Measurements from ENCODE around the gene COL13A1.

Gene COL13A1

DNA sequence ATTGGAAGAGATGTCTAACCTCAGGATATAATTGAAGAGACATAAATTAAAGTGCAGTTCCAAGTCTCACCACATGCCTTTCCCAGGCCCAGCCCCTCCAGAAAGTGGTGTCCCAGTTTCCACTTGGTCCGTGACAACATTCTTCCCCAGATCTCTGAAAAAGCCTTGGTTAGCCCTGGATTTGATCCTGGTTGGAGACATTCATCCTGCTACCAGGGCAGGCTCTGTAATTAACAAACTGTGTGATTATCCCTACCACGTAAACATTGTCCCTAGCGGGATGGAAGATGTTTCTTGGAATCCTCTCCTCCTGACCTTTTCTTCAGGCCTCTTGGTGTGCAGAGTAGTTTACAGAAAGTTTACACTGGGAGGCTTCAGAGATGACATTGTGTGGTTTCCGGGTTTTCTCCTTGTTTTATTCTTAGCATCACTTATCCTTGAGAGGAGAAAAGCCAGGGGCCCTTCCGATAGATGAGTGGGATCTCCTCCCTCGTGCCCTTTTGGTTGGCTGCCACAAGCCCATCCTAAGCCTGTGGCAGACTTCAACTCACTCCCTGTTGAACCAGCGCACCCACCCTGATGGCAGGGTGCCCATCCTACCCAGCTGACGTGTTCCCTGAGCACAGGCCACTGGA is 83.8 kb downstream of the COL13A1 start:
- DNase-seq (ENCODE audit: low spot score): no peak

DNA sequence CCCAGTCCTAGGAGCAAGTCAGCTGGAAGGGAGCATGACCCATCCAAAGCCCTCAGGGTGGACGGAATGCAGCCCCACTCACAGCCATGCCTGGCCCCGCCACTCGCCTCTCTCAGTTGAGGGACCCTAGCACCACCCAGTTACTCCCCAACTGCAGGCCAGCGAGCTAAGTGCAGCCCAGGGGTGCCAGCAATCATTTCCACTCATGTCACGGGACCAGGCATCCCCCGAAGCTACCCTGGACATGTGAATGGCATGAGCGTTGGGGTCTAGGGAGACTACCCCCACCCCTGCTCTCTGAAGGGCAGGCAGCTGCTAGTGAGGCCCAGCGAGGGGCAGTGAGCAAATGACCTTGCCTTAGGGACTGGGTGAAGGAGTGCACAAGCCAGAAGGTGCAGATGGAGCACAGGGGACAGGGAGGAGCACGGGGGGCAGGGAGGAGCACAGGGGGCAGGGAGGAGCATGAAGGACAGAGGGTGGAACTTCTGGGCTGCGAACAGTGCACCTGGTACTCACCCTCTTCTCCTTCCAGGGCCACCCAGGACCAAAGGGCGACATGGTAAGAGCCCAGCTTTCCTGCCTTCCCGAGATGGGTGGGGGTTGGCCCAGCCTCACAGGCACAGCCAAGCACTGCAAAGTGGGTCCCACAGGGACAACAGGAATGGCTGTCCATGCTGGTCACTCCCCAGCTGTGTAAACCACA is 87.3 kb downstream of the COL13A1 start:
- no peak for DNase-seq (ENCODE audit: low spot score)

DNA sequence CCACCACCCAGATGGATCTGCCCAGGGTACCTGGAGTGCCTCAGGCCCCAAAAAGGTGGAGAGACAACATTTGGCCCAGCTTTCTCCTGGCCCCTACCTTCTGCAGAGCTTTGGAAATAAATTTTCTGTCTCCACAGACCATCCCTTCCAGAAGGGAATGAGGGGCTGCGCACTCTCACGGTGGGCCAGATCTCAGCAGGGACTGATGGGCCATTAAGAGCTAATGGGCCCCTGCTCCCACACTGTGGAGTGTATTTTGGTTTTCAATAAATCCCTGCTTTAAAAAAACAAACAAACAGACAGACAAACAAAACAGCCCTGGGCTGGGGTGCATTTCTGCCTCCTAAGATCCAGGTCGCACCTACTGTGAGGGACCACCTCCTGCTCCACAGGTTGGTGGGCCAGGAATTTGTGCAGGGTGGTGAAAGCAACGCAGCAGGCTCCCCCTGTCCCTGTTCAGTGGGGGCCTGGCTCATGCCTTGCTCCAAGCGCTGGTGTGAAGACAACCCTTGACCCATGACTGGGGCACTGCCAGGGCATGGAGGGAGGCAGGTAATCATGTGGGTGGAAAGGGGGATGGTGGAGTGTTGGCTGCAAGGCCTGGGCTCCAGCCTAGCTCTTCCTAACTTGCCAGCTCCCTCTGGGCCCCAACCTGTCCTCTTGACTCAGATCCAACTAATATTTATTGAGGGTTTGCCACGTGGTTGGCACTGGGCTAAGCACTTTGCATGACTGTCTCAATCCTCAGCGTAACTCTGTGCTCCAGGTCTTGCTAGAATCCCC is 88.5 kb downstream of the COL13A1 start:
- DNase-seq (ENCODE audit: low spot score): no peak

DNA sequence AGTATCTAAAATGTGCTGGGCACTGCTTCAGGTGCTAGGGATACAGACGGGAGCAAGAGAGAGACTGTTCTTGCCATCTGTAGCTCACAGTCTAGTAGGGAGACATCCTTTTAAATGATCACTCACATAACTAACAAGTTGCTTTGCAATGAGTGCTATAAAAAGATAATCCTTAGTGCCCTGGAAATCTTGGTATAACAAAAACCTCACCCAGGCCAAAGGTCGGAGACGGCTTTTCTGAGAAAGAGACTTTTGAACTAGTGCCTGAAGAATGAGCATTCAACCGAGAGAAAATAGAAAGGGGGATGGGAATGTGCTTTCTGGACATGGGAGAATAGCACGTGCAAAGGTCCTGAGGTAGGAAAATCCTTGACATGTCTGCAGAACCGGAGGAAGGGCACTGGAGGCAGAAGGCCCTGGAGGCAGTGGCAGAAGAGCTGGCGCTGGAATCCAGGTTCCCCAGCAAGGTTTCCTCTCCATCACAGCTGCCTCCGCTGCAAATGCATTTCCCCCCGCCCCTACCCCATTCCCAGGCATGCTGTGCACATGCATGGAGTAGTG is 89.4 kb downstream of the COL13A1 start:
- no peak for DNase-seq (ENCODE audit: low spot score)

DNA sequence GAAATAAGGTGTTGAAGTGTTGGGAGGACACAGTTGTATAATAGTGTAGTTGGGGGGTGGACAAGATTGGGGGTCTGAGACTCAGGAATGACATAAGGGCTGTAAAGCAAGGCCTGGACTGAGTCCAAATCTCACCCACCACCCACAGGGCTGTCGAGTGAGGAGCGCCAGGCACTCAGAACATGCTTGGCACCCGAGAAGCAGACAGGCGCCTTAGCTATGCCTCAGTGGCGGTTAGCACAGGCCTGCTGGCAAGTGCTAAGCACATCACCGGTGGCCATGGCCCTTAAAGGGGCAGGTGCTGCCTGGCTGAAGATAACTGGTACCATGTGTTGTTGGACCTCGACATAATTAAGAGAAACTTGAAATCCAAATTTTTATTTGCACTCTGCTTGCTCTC is 90.7 kb downstream of the COL13A1 start:
- DNase-seq (ENCODE audit: low spot score): no peak

DNA sequence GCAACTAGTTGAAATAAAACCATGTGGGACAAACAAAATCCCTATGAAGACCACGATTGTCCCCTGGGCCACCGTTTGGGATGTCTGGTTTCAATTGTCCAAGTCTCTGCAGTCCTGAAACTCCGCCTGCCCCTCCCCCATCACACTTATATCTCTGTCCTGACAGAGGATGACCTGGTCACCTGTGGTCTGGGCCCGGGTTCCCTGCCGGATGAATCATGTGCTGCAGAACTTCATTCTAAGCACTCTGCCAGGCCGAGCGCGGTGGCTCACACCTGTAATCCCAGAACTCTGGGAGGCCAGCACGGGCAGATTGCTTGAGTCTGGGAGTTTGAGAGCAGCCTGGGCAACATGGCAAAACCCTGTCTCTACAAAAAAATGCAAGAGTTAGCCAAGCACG is 91.1 kb downstream of the COL13A1 start:
- no peak for DNase-seq (ENCODE audit: low spot score)

DNA sequence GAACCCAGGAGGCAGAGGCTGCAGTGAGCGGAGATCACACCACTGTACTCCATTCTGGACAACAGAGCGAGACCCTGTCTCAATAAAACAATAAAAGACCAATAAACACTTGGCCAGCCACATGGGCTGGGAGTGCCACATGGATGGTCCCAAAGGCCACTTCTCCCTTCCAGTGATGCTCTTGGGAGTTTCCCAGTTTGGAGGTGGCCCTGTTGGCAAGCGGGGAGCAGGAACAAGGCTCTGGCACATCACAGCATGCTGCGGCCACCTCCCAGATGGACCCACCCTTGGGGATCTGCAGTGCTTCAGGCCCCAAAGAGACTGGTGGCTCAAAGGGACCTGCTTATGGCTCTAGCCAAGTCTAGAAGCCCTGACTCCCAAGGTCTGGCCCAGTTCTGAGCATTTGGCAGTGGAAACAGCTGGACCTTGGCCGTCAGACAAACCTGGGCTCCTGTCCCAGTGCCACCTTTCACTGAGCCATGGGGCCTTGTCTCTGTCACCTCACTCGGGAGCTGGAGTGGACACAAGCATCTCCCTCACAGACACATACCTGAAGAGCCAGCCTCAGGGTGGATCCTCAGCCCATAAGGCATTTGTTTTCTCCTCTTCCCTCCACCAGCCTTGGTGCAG is 91.7 kb downstream of the COL13A1 start:
- no peak for DNase-seq (ENCODE audit: low spot score)

DNA sequence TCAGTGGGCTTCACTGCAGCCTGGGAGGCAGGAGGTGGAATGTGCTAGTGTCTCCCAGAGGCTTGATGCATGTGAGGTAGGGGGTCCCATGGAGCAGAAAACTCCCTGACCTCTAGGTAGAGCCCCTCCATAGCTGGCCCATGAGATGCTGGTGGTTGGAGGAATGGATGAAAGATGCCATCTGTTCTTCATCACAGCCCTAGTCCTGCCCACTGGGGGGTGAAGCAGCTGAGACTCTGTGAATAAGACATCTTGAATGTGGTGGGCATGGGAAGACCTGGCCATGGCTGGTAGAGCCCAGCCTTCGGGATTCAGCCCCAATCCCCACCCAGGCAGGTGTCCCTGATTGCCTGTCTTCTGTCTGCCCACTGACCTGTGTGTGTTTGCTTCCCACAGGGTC is 92.5 kb downstream of the COL13A1 start:
- DNase-seq (ENCODE audit: low spot score): no peak

DNA sequence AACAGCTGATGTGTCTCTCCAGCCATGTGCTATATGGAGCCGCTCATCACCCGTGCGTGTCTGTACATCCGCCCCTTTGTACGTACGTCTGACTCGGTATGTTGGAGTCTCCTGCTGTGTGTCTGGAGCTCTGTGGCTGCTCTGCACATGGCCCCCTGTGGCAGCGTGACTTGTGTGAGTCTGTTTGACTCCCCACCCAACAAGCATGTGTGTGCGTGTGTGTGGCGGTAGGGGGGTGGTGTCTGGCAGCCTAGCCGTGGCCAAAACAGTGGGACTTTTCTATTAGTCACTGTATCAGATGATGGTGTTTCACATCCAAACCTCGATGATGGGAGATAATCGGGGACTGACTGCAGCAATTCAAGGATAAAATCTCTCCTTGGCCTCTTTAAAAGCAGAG is 94.1 kb downstream of the COL13A1 start:
- DNase-seq (ENCODE audit: low spot score): no peak

DNA sequence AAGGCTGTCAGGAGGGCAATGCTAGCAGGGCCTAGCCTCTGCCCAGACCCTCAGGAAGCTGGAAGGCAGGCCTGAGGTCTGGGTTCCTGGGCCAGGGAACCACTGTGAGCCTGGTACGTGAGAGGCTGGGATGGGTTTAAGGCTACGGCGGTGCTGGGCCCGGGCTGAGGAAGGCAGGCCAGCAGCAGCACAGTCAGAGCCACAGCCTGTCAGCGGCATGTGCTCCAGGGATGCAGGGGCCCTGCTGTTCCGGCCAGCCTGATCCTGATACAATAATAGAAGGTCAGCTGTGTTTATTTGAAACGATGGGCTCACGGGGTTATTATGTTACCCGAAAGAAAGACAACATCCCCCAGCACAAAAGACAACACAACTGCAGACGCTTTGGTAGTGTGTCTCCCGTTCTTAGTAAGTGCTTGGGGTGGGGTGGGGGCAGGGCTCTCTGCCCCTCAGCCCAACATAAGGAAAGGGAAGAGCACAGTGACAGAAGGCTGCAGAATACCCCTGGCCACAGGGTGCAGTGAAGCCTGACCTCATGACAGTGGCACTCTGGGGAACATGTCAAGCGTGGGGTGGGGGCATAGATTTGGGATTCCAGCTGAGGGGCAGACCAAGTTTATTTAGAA is 95.0 kb downstream of the COL13A1 start:
- no peak for DNase-seq (ENCODE audit: low spot score)

DNA sequence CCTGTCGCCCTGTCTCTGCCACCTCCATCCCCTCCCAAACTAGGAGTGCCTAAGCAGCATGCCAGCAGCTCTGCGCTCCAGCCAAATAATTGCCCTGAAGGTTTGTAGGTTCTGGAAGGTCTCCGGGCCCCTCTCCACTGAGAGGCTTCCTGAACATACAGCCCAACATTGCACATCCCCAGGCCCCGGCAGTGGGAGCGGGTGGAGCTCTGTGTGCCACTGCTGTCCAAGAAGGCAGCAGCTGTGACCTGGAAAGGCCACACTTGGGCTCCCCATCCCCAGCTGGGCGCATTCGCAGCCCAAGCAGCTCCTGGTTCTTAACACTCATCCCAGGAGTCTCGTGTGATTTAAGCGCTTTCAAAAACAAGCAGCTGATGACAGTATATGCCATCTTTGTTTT is 95.7 kb downstream of the COL13A1 start:
- DNase-seq (ENCODE audit: low spot score): no peak

DNA sequence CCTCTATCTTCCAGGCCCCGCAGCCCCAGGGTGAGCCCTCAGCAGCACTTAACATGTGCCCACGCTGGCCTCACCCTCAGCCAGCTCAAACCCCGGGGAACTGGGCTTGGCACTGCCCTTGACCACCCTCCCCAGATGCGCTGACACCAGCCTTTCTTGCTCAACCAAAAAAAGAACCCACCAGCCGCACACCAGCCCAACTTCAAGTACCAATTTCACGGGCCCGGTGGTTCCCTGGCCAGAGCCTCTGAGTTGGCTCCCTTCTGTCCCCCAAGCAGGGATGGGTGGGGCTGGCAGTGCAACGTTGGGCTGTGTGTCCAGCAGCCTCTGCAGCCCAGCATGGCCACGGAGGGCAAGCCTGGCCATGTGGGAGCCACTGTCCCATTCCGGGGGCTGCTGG is 96.3 kb downstream of the COL13A1 start:
- no peak for DNase-seq (ENCODE audit: low spot score)

DNA sequence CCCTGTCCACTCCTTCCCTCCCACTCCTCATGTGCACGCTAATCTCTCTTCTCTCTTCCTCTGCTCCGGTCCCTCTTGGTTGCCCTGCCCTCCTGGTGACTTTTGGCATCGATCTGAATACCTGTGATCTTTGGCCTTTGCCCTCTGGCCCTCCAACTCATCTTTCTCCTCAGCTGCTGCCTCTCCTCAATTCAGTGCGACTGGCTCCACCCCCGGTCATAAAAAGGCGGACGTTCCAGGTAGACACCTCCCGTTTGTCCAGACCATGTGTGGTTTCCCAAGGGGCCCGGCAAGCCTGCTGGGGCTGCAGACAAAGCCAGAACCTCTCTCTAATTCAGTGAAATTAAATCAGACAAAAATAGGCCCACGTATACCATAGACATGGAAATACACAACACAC is 96.8 kb downstream of the COL13A1 start:
- DNase-seq (ENCODE audit: low spot score): no peak

DNA sequence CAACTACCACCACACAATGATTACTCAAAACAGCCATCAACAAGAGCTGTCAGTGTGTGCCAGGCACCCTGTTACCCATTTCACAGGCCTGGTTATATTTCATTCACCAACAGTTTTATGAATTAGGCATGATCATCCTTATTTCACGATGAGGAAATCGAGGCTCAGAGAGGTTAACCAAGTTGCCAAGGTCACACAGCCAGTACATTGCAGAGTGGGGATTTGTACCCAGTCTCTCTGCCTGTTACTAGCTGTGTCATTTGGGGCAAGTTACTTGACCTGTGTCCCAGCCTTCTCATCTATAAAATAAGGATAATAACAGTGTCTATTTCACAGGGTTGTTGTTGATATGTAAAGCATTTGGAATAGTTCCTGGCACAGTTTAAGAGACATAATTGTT is 97.2 kb downstream of the COL13A1 start:
- DNase-seq (ENCODE audit: low spot score): no peak

DNA sequence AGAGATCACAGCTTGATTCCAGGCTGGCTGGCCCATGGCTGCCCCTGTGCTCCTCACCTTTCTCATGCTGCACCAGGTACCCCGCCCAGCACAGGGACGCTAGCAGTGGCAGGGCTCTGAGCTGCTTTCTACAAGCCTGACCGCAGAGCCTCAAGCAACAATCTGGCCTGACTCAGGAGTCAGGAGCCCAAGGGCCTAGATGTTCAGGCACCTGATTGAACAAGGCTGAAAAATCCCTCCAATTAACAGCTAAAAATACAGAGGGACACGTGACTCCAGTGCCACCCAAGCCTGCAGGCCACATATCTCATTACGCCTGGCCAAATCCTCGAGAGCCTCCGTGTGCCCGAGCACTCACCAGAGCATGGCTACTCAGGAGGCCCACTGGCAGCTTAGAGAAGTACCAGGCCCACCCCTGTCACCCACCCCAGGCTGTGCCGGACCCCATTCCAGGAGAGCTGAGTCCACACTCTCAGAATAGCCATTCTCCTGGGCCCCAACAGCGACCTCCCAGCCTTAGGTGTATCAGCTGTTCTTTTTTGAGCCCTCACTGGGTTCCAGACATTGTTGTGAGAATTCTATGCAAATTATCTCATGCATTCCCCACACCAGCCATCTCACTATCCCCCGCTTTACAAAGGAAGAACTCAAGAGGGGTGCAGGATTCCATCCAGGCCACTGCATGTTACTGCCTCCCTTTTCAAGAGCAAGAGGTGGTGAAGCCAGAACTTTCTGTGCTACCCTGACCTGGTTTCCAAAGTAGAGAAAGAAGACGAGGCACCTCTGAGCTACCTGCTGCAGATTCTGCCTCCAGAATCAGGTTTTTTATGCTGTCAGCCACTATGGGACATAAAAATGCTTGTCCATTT is 98.3 kb downstream of the COL13A1 start:
- DNase-seq (ENCODE audit: low spot score): no peak

DNA sequence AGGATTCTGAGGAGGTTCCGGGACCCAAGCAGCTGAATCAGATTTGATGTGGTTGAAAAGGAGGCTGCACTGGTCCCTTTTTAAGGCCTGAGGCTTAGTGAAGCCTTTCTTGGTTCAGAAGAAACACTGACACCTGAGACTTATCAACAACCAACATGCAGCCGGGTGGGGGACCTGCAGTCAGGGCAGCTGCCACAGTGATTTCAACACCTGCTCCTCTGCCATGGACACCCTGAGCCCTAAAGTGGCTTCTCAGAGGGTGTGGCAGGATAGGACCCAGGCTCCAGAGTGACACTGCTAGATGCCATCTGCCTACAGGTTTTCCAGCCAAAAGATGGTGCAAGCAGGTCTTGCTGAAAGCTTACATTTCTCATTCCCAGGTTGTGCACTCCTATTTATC is 99.3 kb downstream of the COL13A1 start:
- no peak for DNase-seq (ENCODE audit: low spot score)

DNA sequence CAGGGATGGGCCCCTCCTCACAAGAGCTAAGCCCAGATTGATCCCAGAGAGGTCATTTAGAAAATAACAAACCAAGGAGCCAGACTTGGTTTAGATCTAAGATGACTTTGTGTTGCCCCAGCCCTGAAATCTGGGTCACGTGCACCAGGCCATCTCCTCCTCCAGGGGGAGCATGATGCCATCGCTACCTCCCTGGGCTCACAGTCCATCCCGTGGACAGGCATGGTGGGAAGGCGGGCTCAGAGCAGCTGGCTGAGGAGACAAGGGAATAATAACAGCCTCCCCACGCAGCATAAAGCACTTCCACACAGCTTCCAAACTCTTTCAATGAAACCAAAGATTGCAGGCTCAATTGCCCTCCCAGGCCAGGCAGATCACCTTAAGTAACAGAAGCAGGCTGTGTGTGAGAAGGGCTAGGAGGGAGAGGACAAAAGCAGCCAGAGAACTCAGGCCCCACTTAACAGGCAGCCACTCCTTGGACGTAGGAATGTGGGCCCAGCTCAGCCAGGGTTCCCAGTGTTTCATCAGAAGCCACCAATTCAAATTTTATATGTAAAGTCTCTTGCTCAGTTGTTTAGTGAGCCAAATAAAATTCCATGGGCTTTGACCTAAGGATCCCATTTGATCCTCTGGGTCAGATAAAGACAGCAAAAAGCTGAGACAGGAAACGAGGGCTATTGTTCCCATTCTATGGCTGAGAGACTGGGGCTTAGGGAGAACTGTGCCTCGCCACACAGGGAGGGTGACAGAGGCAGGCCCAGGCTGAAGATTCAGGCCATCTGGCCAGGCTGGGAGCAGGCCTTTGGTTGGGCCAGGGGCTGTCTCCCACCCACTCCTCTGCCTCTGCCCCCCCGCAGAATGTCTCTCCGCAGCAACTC is 100.2 kb downstream of the COL13A1 start:
- no peak for DNase-seq (ENCODE audit: low spot score)

DNA sequence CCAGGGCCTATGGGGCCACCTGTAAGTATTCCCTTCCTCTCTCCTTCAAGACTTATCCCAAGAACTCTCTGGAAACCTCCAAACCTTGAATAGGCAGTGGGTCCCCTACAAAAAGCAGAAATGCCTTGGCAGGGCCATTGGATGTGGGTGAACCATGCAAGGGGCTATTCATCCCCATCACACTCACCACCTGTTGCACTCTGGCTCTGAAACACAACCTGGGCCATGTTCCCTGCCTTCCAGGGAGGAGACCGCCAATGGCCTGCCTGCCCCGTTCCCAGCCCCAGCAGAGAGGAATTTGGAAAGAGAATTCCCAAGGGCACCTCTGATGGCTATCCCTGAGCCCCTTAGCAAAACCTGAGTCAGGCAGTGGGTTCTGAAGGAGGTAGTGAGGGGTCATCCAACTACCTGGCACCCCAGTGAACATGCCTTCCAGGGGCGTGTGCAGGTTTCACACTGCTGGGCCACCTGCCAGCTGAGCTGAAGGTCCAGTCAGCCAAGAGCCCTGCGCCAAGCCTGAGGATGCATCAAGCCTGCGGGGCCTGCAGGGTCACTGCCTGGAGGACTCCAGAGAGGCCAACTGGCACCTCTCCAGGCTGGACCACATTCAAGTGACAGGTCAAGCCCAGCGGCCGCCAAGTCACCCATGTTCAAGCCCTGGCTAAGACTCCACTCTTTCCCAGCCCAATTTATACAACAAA is 101.3 kb downstream of the COL13A1 start:
- DNase-seq (ENCODE audit: low spot score): no peak

DNA sequence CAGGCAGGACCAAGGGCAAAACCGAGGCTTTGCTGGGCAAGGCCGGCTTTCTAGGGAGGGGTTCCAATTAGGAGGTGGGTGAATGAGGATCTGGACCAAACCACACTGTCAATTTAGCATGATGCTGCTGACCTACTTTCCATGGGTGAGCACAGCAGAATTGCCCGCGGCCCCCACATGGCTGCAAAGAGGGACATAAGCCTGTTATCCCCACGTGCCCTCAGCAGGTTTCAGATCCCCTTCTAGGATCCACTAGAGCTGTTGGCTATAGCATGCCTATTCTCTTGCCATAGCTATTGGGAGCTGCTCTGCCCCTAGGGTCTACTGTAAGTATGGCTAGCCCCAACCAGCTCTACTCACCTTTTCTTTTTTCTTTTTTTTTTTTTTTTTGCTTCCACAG is 102.8 kb downstream of the COL13A1 start:
- no peak for DNase-seq (ENCODE audit: low spot score)
